ENCODE measurements around the gene POU3F1.

Gene POU3F1

GRCh38 chr1:38073534-38074301 is 27.1 kb upstream of the POU3F1 start:
- DNase-seq (ENCODE audit: low spot score): no peak

- DNase-seq (ENCODE audit: low spot score): no peak
Observed at GRCh38 chr1:38072858-38073257, 26.3 kb upstream of the POU3F1 start.

DNA sequence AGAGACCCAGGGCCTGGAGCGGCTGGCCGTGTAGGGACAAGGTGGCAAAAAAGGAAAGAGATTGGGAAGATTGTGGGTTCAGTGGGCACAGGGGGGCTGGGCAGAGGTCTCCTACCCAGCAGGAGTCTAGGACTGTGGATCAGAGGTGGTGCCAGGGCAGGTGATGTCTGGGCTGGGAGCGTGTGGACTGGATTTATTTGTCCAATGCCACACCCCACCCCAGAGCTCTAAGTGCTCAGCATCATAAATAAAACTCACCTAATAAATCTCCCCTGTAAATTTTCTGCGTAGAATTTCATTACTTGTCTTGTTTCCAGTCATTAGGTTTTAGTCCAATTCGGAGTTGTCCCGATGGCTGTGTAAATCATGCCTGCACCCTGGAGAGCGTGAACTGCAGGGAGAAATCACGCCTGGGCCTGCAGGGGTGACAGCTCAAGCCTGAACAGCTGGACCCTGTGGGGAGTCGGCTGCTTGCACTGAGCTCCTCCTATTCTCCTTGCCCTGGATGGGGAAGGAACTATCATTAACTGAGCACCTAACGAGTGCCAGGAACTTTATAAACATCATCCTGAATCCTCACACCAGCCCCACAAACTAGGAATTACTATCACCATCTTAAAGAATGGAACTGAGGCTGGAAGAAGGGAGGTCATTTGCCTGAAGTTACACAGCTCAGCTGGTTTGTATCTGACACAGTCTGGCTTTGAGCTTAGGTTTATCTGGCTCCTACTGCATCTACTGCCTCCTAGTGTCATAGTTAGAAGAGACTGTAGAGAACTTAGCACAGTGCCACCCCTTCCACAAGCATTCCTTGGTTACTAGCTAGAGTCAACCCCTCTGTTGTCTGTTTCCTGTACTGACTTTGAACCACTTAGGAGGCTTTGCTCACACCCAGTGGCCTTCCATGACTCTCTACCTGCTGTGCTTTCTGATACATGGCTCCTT is 25.0 kb upstream of the POU3F1 start:
- DNase-seq (ENCODE audit: low spot score): peak; percentile 59

- DNase-seq (ENCODE audit: low spot score): no peak
Observed at GRCh38 chr1:38068980-38069340, 22.4 kb upstream of the POU3F1 start.

DNA sequence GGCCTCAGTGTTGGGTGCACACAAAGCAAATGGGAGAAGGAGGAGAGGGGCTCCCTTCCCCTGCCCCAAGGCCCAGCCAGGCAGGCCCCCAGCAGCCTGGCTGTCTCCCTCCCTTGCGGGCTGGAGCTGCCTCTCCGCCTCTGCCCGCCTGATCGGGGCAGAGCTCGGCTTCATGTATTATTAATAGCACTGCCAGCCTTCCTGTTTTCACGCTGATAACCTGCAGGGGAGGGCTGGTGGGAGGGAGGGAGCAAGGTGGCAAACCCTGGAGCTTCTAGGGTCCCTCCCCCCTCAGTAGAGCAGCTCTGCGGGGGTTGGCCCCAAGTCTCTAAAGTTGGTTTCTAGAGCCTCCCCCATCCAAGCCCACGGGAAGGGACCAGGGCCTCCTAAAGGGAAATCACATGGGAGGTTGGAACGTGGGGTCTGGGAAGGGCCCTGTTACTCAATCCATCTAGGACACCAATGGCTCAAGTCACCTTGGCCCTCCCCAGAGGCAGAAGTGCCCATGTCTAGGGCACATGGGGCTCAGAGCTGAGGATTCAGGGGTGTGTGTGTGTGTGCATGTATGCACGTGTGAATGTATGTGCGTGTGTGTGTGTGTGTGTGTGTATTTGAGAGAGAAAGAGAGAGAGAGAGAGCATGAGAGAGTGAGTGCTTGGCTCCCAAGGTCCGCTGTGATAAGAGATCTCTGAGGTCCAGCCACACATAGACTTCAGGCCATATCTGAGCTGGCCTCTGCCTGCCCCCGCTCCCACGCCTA is 21.8 kb upstream of the POU3F1 start:
- DNase-seq (ENCODE audit: low spot score): no peak

- no peak for DNase-seq (ENCODE audit: low spot score)
Observed at GRCh38 chr1:38064197-38064903, 17.8 kb upstream of the POU3F1 start.

DNA sequence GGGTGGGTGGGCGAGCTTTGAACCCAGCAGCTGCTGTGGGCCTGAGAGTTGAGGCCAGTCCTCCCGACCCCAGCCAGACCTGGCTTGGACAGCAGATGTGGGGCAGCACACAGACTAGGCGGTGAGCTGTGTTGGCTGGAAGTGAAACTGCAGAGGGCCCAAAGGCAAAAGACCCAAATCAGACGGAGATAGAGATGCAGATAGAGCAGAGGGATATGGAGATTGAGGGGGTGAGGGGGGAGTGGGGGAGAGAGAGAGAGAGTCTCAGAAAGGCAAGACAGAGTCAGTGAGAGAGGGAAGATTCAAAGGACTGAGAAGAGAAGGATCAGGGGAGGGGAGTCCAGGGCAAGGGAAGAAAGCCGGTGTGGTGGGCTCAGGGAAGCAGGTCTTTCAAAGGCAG is 17.0 kb upstream of the POU3F1 start:
- no peak for DNase-seq (ENCODE audit: low spot score)

GRCh38 chr1:38062361-38063288 is 16.0 kb upstream of the POU3F1 start:
- no peak for DNase-seq (ENCODE audit: low spot score)

- DNase-seq (ENCODE audit: low spot score): no peak
Observed at GRCh38 chr1:38061883-38062328, 15.3 kb upstream of the POU3F1 start.

- no peak for DNase-seq (ENCODE audit: low spot score)
Observed at GRCh38 chr1:38061290-38061689, 14.7 kb upstream of the POU3F1 start.

DNA sequence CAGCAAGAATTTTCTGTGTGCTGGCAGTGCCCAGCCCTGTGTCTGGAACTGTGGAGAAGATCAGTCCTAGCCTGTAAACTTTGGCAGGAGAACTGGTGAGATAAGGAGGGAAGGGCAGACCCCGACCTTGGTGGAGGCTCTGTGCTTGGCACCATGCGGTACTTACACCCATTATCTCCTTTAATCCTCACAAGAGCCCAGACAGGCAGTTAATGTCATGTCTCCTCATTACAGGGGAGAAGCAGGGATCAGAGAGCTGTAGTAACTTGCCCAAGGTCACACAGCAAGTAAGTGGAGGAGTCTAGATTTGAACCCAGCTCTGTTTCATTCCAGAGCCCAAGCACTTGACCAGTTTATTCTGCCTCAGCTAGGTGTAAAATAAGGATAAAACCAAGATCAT is 13.9 kb upstream of the POU3F1 start:
- no peak for DNase-seq (ENCODE audit: low spot score)

GRCh38 chr1:38059635-38060250 is 13.2 kb upstream of the POU3F1 start:
- DNase-seq (ENCODE audit: low spot score): no peak

GRCh38 chr1:38055965-38056364 is 9.4 kb upstream of the POU3F1 start:
- no peak for DNase-seq (ENCODE audit: low spot score)

DNA sequence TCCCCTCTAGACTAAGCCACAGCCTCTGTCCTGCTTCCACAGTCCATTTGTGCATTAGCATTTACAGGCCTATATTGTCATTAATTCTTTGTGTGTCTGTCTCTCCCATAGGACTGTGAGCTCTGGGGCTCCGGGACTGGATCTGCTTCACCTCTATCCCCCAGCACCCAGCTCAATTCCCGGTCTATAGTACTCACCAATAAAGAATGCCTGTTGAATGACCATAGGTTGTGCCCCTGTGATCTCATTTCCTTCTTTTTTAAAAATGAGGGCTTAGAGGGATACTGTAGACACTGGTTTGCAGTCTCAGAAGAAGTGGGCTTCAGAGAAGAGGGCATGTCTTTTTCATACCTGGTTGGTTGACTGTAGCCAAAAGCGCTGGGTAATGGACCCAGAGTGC is 8.8 kb upstream of the POU3F1 start:
- no peak for DNase-seq (ENCODE audit: low spot score)

GRCh38 chr1:38053416-38054091 is 7.0 kb upstream of the POU3F1 start:
- DNase-seq (ENCODE audit: low spot score): no peak

- DNase-seq (ENCODE audit: low spot score): peak; percentile 82
Observed at GRCh38 chr1:38052750-38053415, 6.3 kb upstream of the POU3F1 start.

DNA sequence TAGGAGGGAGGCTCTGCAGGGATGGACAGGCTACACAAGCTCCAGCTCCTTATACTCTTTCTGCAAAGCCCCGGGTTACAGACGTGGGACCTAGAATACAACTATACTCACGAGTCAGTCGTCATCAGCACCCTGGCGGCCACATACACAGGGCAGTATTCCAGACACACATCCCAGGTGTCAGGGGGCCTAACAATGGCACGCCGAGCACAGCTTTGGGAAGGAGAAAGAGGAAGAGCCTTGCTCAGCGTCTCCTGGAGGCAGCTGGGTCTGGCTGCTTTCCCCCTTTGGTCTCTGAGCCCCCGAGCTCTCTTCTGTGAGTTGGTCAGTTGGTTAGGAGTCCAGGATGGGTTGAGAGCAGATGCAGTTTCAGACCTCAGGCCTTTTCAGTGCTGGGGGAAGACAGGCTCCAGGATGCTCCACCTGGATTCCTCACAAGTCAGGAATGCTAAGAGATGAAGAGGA is 4.5 kb upstream of the POU3F1 start:
- DNase-seq (ENCODE audit: low spot score): no peak

DNA sequence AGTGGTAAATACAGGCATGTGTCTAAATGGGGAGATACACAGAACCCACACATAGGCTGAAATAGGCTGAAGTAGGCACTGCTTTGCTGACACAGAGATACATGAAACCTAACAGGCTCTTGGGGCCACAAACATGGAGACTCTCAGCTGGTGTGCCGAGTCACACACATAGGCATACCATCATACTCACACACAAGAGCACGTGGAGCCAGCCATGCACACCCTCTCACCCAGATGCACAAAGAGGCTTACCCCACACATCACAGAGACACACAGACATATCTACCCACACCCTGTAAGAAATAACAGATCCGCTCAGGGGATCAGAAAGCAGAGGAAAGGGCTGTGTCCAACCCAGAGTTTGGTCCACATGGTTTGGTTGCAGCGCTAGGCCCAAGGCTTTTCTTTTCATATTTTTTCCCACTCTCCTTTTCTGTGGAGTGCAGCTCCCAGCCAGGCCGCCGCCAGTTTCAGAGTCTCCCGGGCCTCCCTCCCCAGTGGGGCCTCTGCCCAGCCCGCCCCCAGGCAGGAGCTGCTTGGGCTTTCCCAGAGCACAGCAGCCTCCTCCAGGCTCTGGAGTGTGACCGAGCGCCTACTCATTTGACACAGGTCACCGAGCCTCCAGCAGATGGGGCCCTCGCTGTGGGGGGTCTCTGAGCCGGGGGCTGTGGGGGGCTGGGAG is 3.9 kb upstream of the POU3F1 start:
- DNase-seq (ENCODE audit: low spot score): no peak
